NCI-H1694 treated with DMSO at 0.1 percent for 48 hours (cell line): ENCODE data around the gene APOL2.
A peak's percentile ranks its signal among the peaks of the same experiment; 100 is the strongest.
"Not testable (repeated sequence)": the region's sequence is repeated elsewhere in the genome, so short reads cannot be mapped to it uniquely, and the experiment has no call there.

Experiments used
- DNase-seq: peaks from one replicate; lab custom pipeline; 2025; lab: John Stamatoyannopoulos, UW

The APOL2 gene

GRCh38 chr22:36262307-36262706, 23.0 kb upstream of the APOL2 start:
- DNase-seq, result not testable (repeated sequence)

DNA sequence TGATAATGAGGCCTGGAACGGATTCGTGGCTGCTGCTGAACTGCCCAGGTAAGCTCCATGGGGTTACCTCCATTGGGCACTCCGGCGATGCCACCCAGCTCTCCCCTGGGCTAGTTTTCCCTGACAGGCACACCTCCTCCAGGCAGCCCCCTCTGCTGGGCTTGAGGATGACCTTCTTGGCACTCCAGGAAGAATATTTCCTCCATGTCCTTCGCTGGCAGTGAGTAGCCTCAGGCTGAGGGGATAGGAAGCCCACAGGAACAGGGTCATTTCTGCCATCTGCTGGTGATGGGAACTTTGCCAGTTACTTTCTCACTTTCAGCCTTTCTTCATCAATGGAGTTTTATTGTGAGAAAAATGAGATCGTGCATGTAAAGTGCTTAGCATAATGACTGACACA, 22.3 kb upstream of the APOL2 start:
- DNase-seq, result not testable (repeated sequence)

- DNase-seq, result no peak
These were observed 20.4 kb upstream of the APOL2 start for GRCh38 chr22:36259615-36260300.

DNA sequence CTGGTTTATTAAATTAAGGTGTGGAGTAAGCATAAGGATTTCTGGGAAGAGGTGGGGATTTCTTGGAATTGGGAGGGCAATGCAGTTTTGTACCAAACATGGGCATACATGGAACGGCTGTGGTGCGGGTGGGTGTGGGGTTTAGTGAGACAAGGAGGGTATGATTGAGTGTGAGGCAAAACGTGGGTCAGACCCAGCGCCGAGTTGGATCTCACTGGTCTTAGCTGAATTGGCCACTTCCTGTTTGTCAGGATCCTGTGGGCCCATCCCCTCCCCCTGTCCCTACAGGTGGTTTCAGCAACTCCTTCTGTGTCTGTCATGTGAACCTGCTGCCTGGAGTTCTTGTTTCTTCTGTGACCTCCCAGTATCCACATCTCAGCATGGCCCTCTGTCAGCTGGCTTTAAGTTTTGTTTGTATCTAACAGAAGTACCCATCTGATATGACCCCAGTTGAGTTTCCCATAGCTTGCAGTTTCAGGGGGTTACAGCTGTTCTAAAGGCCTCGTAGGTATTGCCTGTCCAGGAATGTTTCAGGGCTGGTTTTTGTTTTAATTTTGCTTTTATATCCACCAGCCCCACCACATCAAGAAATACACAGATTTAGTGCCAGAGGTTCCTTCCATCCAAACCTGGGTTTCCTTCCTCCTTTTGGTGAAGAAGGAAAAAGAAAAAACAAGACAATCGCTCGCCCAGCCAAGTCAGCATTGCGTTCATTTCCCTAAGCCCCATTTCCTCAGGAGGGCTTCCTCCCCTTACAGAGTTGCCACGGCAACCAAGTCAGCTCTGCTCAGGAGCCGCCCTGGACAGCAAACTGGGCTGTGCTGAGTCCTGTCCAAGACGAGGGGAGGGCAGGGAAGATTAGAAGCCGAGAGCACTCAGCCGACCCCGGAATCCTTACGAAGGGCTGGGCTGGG, 19.6 kb upstream of the APOL2 start:
- DNase-seq, result no peak

DNA sequence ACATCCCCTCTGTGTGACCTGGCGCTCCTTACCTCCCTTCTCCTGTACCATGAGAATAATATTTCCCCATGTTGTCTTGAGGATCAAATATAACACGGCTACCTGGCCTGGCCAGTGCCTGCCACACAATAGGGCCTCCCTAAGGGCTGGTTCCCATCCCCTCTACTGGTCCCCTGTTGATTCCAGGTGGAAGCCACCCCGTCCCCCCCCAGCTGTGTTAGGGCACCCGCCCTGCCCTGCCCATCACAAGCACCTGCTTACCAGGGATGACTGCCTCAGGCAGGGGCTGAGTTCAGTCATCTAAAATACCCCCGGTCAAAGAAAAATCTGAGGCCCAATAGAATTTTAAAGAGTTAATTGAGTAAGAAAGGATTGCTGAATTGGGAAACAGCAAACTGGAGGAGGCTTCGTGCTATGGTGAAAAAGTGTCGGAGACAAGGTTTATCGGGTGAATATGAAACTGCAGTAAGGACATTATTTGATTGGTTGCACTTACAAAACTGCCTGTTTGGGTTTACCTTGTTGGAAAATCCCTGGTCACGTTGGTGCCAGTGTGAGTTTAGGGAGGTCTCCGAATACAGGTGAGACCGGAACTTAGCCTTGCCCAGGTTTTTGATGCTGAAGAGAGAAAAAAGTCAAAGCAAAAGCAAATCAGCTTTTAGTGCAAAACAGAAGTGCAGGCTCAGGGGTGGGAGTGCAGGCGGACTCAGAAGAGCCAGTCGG, 18.8 kb upstream of the APOL2 start:
- no peak for DNase-seq

DNA sequence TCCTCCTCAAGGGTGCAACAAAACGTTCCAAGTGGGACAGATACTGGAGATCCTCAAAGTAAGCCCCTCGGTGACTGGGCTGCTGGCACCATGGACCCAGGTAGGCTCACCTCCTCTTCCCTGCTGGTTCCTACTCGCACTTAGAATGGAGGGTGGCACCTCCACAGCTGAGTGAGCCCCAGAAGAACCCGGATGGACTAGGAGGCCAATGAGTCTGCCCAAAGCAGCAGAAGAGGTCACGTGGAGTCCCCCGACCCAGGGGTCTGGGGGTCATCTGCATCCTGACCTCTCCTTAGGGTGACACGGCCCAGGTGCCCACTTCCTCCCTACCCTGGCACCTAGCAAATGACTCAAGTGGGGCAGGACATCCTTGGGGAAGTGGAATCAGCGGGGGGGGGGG, 18.0 kb upstream of the APOL2 start:
- DNase-seq, result no peak

DNA sequence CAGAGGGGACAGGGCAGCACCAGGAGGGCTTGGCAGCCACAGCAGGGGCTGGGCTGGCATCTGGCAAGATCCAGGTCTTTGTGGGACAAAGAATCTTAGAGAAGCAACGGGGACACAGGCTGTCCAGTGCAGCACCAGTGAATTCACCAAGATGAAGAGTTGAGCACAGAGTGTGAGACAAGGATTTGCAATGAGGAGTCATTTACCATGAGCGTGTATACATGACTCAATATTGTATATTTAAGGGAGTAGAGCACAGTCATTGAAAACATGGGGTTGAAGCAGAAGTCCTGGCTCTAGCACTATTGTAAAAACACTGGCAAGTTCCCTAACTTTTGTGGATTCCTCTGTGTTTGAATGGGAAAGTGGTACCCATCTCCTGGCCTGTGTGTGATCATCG, 17.2 kb upstream of the APOL2 start:
- DNase-seq, result no peak

- not testable (repeated sequence) for DNase-seq
These were observed 16.2 kb upstream of the APOL2 start for GRCh38 chr22:36255572-36255971.

DNA sequence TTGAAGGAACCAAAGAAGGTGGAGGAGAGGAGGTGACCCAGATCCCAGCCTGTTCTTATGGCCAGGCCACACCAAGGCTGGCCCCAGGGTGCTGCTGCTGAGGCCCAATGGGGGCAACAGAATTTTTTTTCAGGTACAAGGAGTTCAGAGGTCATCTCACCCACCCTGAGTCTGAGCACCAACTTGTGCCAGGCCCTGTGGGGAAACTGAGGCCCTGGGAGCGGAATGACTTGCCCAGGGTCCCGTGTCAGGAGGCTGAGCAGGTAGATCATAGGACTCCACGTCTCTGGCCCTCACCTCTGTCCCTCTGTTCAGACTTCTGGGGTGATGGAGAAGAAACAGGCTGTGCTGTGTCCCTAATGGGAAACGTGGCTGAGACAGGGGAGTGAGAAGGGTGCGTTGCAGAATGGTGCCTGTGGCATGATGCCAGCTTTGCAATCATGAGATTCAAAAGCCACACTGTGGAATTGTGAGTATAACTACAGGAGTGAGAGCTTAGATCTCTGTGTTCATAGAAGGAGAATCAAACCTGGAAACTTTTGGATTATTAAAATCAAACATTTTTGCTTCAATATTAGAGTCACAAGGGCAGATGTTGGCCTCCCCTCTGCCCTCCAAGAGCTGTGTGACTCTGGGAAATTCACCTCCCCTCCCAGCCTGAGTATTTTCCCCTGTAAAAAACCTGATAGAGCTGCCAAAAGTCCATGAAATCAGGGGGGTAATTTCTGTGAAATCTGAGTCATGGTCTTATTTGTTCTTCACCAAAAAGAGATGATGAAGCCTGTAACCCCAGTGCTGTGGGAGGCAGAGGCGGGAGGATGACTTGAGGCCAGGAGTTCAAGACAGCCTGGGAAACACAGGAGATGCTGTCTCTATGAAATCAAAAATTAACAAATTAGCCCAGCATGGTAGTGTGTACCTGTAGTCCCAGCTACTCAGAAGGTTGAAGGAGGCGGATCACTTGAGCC, 14.5 kb upstream of the APOL2 start:
- DNase-seq, result no peak

- no peak for DNase-seq
These were observed 13.6 kb upstream of the APOL2 start, which contains the start of gene APOL1 for GRCh38 chr22:36252754-36253522. TSS of gene APOL1 (plus strand) at chr22:36253133. CDS start at chr22:36254956, 1,823 bp downstream.

GRCh38 chr22:36251979-36252608, 12.8 kb upstream of the APOL2 start:
- DNase-seq, result not testable (repeated sequence)

- DNase-seq, result not testable (repeated sequence)
These were observed 11.1 kb upstream of the APOL2 start for GRCh38 chr22:36250292-36250960.

DNA sequence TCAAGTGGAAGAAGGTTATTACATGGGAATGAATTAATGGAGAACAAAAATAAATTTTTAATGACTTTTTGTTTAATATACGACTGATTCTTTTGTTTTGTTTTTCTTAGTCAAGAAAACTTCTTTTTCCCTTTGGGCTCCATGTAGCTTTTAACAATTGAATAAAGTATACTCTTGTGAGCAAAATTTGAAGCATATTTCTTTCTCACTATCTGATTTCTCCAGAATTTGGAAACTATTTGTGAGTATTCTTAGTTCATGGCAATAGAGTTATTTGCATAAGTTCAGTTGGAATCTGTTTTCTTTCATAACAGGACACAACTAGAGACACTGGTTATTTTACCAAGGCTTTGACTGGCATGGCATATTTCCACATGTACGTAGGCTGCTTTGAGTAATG, 9.8 kb upstream of the APOL2 start:
- no peak for DNase-seq

DNA sequence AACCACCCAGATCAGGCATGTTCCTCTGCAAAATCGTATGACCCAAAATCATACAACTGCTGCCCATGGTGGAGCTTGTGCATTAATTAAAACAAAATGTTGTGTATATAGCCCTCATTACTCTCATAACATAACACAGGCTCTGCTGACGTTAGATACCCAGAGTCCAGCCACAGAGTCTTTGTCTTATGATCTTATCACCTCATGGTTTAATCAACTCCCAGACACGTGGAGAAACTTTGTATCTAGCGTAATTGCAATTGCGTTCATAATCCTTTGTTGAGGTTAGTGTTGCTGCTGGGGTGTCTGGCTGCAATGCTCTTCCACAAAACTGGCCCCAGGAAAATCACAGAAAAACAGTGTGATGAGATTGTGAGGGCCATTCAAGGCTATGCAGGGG, 8.6 kb upstream of the APOL2 start:
- DNase-seq, result no peak

DNA sequence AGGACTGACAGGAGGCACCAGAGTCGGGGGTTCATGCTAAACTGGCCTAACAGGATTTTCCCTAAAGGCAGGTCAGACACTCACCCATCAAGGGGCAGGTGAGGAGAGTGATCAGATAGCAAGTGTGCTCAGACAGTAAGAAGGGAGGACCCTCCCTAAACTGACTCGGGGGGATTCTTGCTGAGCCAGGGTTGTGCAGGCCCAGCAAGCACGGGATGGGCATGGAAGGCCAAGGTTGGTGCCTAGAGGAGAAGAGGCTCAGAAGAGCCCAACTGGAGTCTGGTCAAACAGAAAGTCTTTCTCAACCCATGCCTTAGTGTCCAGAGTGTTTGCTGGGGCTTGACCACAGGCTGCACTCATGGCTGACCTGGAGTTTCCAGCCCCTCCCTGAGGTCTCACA, 7.4 kb upstream of the APOL2 start:
- no peak for DNase-seq

- DNase-seq, result no peak
These were observed 6.6 kb upstream of the APOL2 start for GRCh38 chr22:36245805-36246356.

DNA sequence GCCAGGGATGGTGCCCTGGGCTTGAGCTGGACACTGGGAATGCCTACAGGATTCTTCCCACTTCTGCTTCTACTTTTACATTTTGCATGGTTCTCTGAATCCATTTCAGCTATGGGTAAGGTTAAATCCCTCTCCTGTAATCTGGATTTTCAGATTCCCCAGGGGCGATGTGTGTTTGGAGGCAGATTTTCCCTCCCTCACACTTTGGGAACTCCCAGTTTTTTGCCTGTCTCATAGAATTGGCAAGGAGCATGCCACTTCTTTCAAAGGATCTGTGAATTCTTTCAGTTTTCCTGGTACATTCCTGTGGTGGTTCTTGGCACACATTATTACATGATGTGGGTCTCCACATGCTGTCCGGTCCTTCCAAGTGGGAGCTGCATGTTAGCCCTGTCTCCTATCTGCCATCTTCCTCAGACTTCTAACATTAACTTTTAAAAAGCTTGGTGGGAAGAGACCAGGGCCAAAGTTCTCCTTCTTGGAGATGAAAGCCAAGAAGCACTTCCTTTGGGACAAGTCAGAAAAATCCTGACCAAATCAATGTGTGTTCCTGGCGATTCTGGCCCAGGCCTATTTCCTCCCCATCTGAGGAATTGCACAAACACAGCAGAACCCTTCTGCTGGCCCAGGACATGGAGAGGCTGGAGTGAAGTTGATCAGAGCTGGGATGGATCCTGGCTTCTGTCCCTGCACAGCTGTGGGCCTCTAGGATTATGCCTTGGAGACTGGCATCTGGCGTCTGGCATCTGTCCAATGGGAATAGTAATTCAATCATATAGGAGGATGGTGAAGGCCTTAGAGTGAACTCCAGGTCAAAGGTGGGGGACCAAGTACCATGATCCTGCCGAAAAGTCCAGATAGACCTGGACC, 5.4 kb upstream of the APOL2 start:
- peak; percentile 40 for DNase-seq

DNA sequence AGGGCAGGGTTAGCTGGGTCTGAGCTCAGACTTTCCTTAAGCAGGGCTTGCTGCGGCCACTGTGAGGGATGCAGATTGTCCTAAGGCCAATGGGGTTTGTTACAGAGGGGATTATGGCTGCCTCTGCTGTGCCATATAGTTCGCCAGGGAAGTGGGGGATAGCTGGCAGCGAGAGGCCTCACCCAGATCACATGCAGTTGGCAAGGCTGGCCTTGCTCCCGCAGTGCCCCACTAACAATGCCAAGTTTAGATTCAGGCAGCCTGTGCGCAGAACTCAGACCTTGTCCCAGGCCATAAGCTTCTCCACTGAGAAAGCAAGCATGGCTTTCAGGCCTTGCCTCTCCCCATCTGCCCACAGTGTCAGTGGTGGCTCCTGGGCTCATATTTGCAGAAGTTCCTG, 4.7 kb upstream of the APOL2 start:
- DNase-seq, result no peak

- DNase-seq, result no peak
These were observed 252 bp downstream of the APOL2 start for GRCh38 chr22:36239150-36239400.
